HEK293 (cell line): Measurements from ENCODE around the gene THUMPD2.

Experiments used
- CTCF ChIA-PET: fragments of 350-600 bp; formaldehyde crosslinking; extraction: SDS; loops from one replicate; lab custom pipeline; 2021; ENCODE audit warnings: antibody characterized with exemption; lab: Yijun Ruan, JAX
- POLR2A ChIA-PET: fragments of 300-600 bp; formaldehyde crosslinking; extraction: SDS; loops from one replicate; lab custom pipeline; 2020; ENCODE audit warnings: antibody characterized with exemption, inconsistent platforms; lab: Yijun Ruan, JAX
- H3K27ac ChIP-seq: fragments of 200-500 bp; sonication (Bioruptor generic); 2 replicates; pipeline ENCODE4 v1.5.1; 2014; ENCODE audit warnings: low read depth, low read length, control low read depth, inconsistent platforms; ENCODE audit errors: extremely low read depth
- H3K36me3 ChIP-seq, 2 experiments: fragments of 200-500 bp in 1 of 2; sonication (Bioruptor generic) in 1 of 2; 1 replicate in 1 of 2; 2 replicates in 1 of 2; pipeline ENCODE4 v1.5.1; 2014 to 2017; ENCODE audit warnings: inconsistent platforms in 2 of 2, low read length in 2 of 2; ENCODE audit not compliant: control insufficient read depth in 2 of 2, insufficient read depth in 1 of 2
- H3K4me1 ChIP-seq: fragments of 200-500 bp; sonication (Bioruptor generic); 2 replicates; pipeline ENCODE4 v1.5.1; 2014; ENCODE audit warnings: mild to moderate bottlenecking, low read length, inconsistent platforms; ENCODE audit not compliant: control insufficient read depth, insufficient read depth
- H3K4me3 ChIP-seq: 2 replicates; pipeline ENCODE4 v1.5.1; 2011; ENCODE audit warnings: low read depth, mild to moderate bottlenecking, control low read depth, low read length, moderate library complexity
- H3K9me3 ChIP-seq: fragments of 200-500 bp; sonication (Bioruptor generic); 2 replicates; pipeline ENCODE4 v1.5.1; 2014; ENCODE audit warnings: low read depth, low read length, inconsistent platforms; ENCODE audit not compliant: control insufficient read depth, insufficient read depth
- BCL11A ChIP-seq: fragments of 450-650 bp; formaldehyde crosslinking; IDR thresholded peaks from 2 replicates; pipeline ENCODE4 v1.5.1; 2016; ENCODE audit warnings: low read depth, missing biosample characterization, missing genetic modification characterization
- GFI1B ChIP-seq: fragments of 450-650 bp; formaldehyde crosslinking; IDR thresholded peaks from 2 replicates; pipeline ENCODE4 v1.5.1; 2016; ENCODE audit warnings: missing biosample characterization, missing genetic modification characterization
- KLF1 ChIP-seq: fragments of 450-650 bp; formaldehyde crosslinking; IDR thresholded peaks from 2 replicates; pipeline ENCODE4 v1.5.1; 2016; ENCODE audit warnings: missing biosample characterization, missing genetic modification characterization
- ZBTB21 ChIP-seq: fragments of 450-650 bp; formaldehyde crosslinking; IDR thresholded peaks from 2 replicates; pipeline ENCODE4 v1.5.1; 2017; ENCODE audit warnings: missing biosample characterization, missing genetic modification characterization
- ZBTB8A ChIP-seq: fragments of 450-650 bp; formaldehyde crosslinking; IDR thresholded peaks from 2 replicates; pipeline ENCODE4 v1.5.1; 2016; ENCODE audit warnings: missing biosample characterization, missing genetic modification characterization
- ZNF140 ChIP-seq: fragments of 450-650 bp; formaldehyde crosslinking; IDR thresholded peaks from 2 replicates; pipeline ENCODE4 v1.5.1; 2016; ENCODE audit warnings: missing biosample characterization, missing genetic modification characterization
- ZNF2 ChIP-seq: fragments of 450-650 bp; formaldehyde crosslinking; IDR thresholded peaks from 2 replicates; pipeline ENCODE4 v1.5.1; 2016; ENCODE audit warnings: missing biosample characterization, missing genetic modification characterization
- ZNF221 ChIP-seq: fragments of 450-650 bp; formaldehyde crosslinking; IDR thresholded peaks from 2 replicates; pipeline ENCODE4 v1.5.1; 2017; ENCODE audit warnings: missing biosample characterization, missing genetic modification characterization, borderline replicate concordance
- ZNF274 ChIP-seq, 2 experiments: fragments of 200-500 bp in 1 of 2; fragments of 450-650 bp in 1 of 2; sonication (Bioruptor generic) in 1 of 2; formaldehyde crosslinking in 1 of 2; IDR thresholded peaks; 2 replicates each; pipeline versions ENCODE4 v1.5.1 to v1.6.1; 2014 to 2016; ENCODE audit warnings: borderline replicate concordance in 1 of 2, inconsistent platforms in 1 of 2, low read length in 1 of 2, missing biosample characterization in 1 of 2, missing genetic modification characterization in 1 of 2
- ZNF423 ChIP-seq: fragments of 450-650 bp; formaldehyde crosslinking; IDR thresholded peaks from 2 replicates; pipeline ENCODE4 v1.5.1; 2016; ENCODE audit warnings: missing biosample characterization, missing genetic modification characterization
- ZNF426 ChIP-seq: fragments of 450-650 bp; formaldehyde crosslinking; IDR thresholded peaks from 2 replicates; pipeline ENCODE4 v1.5.1; 2017; ENCODE audit warnings: missing biosample characterization, missing genetic modification characterization, mild to moderate bottlenecking, inconsistent platforms, moderate library complexity
- ZNF561 ChIP-seq: fragments of 450-650 bp; IDR thresholded peaks from 2 replicates; pipeline ENCODE4 v1.5.1; 2018; ENCODE audit warnings: missing biosample characterization, missing genetic modification characterization, borderline replicate concordance
- ZNF610 ChIP-seq: fragments of 450-650 bp; formaldehyde crosslinking; IDR thresholded peaks from 2 replicates; pipeline ENCODE4 v1.5.1; 2016; ENCODE audit warnings: missing biosample characterization, missing genetic modification characterization, borderline replicate concordance
- ZNF792 ChIP-seq: fragments of 450-650 bp; formaldehyde crosslinking; IDR thresholded peaks from 2 replicates; pipeline ENCODE4 v1.5.1; 2016; ENCODE audit warnings: missing biosample characterization, missing genetic modification characterization
- TF ChIP-seq, protein P1 (sequence below): fragments of 450-650 bp; formaldehyde crosslinking; IDR thresholded peaks from 2 replicates; pipeline ENCODE4 v1.5.1; 2016; ENCODE audit warnings: missing biosample characterization, missing genetic modification characterization, borderline replicate concordance
- TF ChIP-seq, protein P2 (sequence below): fragments of 450-650 bp; formaldehyde crosslinking; IDR thresholded peaks from 2 replicates; pipeline ENCODE4; 2016; ENCODE audit warnings: missing biosample characterization, missing genetic modification characterization

THUMPD2 gene

GRCh38 chr2:39723497-39723896 lies 55.6 kb downstream of the THUMPD2 start (continued):
- TF ChIP-seq, protein P1, sequence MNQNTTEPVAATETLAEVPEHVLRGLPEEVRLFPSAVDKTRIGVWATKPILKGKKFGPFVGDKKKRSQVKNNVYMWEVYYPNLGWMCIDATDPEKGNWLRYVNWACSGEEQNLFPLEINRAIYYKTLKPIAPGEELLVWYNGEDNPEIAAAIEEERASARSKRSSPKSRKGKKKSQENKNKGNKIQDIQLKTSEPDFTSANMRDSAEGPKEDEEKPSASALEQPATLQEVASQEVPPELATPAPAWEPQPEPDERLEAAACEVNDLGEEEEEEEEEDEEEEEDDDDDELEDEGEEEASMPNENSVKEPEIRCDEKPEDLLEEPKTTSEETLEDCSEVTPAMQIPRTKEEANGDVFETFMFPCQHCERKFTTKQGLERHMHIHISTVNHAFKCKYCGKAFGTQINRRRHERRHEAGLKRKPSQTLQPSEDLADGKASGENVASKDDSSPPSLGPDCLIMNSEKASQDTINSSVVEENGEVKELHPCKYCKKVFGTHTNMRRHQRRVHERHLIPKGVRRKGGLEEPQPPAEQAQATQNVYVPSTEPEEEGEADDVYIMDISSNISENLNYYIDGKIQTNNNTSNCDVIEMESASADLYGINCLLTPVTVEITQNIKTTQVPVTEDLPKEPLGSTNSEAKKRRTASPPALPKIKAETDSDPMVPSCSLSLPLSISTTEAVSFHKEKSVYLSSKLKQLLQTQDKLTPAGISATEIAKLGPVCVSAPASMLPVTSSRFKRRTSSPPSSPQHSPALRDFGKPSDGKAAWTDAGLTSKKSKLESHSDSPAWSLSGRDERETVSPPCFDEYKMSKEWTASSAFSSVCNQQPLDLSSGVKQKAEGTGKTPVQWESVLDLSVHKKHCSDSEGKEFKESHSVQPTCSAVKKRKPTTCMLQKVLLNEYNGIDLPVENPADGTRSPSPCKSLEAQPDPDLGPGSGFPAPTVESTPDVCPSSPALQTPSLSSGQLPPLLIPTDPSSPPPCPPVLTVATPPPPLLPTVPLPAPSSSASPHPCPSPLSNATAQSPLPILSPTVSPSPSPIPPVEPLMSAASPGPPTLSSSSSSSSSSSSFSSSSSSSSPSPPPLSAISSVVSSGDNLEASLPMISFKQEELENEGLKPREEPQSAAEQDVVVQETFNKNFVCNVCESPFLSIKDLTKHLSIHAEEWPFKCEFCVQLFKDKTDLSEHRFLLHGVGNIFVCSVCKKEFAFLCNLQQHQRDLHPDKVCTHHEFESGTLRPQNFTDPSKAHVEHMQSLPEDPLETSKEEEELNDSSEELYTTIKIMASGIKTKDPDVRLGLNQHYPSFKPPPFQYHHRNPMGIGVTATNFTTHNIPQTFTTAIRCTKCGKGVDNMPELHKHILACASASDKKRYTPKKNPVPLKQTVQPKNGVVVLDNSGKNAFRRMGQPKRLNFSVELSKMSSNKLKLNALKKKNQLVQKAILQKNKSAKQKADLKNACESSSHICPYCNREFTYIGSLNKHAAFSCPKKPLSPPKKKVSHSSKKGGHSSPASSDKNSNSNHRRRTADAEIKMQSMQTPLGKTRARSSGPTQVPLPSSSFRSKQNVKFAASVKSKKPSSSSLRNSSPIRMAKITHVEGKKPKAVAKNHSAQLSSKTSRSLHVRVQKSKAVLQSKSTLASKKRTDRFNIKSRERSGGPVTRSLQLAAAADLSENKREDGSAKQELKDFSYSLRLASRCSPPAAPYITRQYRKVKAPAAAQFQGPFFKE (tag by site-specific recombination): no peak
- no peak for TF ChIP-seq ZNF423

DNA sequence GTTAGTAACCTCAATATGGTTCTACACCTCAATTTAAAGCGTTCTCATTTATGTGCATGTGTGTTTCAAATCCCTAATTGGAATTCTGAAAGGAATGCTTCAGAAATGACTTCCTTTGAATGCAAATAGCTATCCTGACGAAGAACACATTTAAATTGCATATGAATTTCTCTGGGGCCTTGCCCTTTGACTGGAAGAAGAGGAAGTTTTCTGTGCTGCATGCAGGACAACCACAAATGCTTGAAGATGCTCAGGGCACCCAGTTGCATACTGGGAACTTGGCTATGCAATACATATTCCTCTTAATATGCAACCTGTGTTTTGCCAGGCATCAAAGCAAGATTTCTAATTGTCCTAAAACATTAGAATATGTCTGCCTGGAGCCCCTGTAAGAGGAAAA lies 58.1 kb downstream of the THUMPD2 start:
- peaks cover 4% of the 10 kb centered on the region; the same call in 1 of the 2 replicates for H3K4me1 ChIP-seq
- CTCF ChIA-PET: interaction anchor here (4.2 kb wide), 1 partner anchor 9 kb away, joined by 24 read pairs; no protein-coding TSS in a partner anchor
- TF ChIP-seq, protein P2, sequence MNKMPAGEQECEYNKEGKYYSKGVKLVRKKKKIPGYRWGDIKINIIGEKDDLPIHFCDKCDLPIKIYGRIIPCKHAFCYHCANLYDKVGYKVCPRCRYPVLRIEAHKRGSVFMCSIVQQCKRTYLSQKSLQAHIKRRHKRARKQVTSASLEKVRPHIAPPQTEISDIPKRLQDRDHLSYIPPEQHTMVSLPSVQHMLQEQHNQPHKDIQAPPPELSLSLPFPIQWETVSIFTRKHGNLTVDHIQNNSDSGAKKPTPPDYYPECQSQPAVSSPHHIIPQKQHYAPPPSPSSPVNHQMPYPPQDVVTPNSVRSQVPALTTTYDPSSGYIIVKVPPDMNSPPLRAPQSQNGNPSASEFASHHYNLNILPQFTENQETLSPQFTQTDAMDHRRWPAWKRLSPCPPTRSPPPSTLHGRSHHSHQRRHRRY (tag by site-specific recombination): no peak
- no peak for TF ChIP-seq ZBTB8A (tag by site-specific recombination)
- TF ChIP-seq ZNF610: no peak
- no peak for TF ChIP-seq GFI1B (tag by site-specific recombination)
- TF ChIP-seq ZNF2 (tag by site-specific recombination): no peak
- no peak for TF ChIP-seq ZNF221 (tag by site-specific recombination)
- H3K36me3 ChIP-seq: no peaks in the 10 kb centered on the region
- H3K4me3 ChIP-seq: no peak overlapping the region
- POLR2A ChIA-PET: no interaction called here
- H3K27ac ChIP-seq: no peak overlapping the region
- no peaks in the 10 kb centered on the region for H3K9me3 ChIP-seq

DNA sequence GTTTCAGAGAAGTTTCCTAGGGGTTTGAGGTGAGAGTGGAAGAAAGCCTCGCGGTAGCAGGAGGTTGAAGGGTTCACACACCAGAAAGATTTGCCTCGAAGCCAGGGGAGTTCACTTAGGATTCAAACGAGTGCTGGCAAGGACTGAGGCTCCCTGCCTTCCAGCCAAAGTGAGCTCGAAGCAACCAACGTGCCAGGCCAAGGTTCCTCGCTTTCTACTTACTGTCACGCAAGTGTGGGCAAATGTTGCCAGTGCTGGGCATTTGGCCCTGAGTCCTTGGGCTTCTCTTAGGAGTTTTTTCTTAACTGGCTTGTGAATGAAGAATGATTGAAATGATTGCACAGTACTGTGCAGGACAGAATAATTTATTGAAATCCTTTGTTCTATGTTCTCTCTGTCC lies 59.7 kb downstream of the THUMPD2 start:
- H3K36me3 ChIP-seq: no peaks in the 10 kb centered on the region
- H3K4me1 ChIP-seq: 0 out of 2 replicates have a peak, but pooled peaks cover under 1% of the 10 kb centered on the region
- ChIA-PET POLR2A (no interaction called here), CTCF (interaction anchor here (1.0 to 4.2 kb wide), 2 partner anchors 11 to 205 kb away, joined by 3 to 24 read pairs; no protein-coding TSS in a partner anchor)
- no peaks in the 10 kb centered on the region for H3K9me3 ChIP-seq
- TF ChIP-seq ZNF792 (no peak), ZNF140 (no peak)
- no peak overlapping the region for H3K27ac ChIP-seq
- no peak overlapping the region for H3K4me3 ChIP-seq

DNA sequence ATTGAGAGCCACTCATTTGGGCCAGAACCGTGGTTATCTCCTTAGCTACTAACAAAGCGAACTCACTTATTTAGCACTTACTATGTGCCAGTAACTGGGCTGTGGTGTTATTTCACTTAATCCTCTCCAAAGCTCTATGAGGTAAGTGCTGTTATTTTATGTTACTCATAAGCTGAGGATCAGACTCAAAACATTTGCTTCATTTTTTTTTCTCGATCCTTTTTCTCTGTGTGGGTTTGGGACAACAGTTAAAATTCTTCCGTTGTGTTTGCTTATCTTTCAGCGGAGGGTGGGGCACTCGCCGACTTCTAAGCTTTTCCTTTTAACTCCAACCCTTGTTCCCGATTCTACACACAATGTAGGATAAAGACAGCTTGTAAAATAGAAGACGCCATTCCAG lies 60.6 kb downstream of the THUMPD2 start:
- CTCF ChIA-PET: interaction anchor here (0.7 to 4.2 kb wide), 3 partner anchors 12 to 226 kb away, joined by 3 to 24 read pairs (median 3); no protein-coding TSS in a partner anchor
- Histone ChIP-seq H3K4me3 (no peak overlapping the region), H3K27ac (no peak overlapping the region), H3K4me1 (no peaks in the 10 kb centered on the region), H3K9me3 (no peaks in the 10 kb centered on the region)
- POLR2A ChIA-PET: no interaction called here
- TF ChIP-seq ZNF274 (IDR thresholded peaks at IDR 0.05; ENCODE audit: low read length) (no peak), ZNF274 (tag by site-specific recombination; IDR thresholded peaks at IDR 0.05; ENCODE audit: borderline replicate concordance) (no peak), ZBTB21 (no peak), ZNF561 (tag by site-specific recombination) (no peak), BCL11A (tag by site-specific recombination) (no peak), ZNF426 (tag by site-specific recombination) (no peak), KLF1 (tag by site-specific recombination) (no peak)
- TF ChIP-seq, all 188 proteins: peak for 0
- no peaks in the 10 kb centered on the region for H3K36me3 ChIP-seq
